Neuronal stem cell (in vitro differentiated cells): ENCODE measurements around the gene CYB561D2.
A peak's percentile ranks its signal among the peaks of the same experiment; 100 is the strongest.

ENCODE experiments used
- DNase-seq: peaks from one replicate; pipeline ENCODE4 v3.0.0-alpha.2; 2013; ENCODE audit warnings: low spot score
- H2AFZ ChIP-seq: one replicate; pipeline ENCODE4 v1.6.1; 2013; ENCODE audit warnings: mild to moderate bottlenecking, low read length, inconsistent platforms
- H2AK5ac ChIP-seq: 2 replicates; pipeline ENCODE4 v1.6.1; 2013; ENCODE audit warnings: low read depth, mild to moderate bottlenecking, inconsistent platforms, low read length, moderate library complexity, mixed read lengths
- H2BK120ac ChIP-seq: 2 replicates; pipeline ENCODE4 v1.6.1; 2013; ENCODE audit warnings: low read depth, mild to moderate bottlenecking, inconsistent platforms, low read length, moderate library complexity, mixed read lengths
- H2BK12ac ChIP-seq: one replicate; pipeline ENCODE4 v1.6.1; 2013; ENCODE audit warnings: low read length, inconsistent platforms
- H2BK15ac ChIP-seq: 2 replicates; pipeline ENCODE4 v1.6.1; 2013; ENCODE audit warnings: mild to moderate bottlenecking, low read length, inconsistent platforms, mixed read lengths
- H2BK5ac ChIP-seq: one replicate; pipeline ENCODE4 v1.6.1; 2013; ENCODE audit warnings: inconsistent platforms, mild to moderate bottlenecking, low read length, moderate library complexity
- H3K14ac ChIP-seq: one replicate; pipeline ENCODE4 v1.6.1; 2013; ENCODE audit warnings: low read length, inconsistent platforms
- H3K18ac ChIP-seq: 2 replicates; pipeline ENCODE4 v1.6.1; 2013; ENCODE audit warnings: low read length, inconsistent platforms
- H3K23ac ChIP-seq: 2 replicates; pipeline ENCODE4 v1.6.1; 2013; ENCODE audit warnings: low read depth, mild to moderate bottlenecking, mixed read lengths, low read length, inconsistent platforms; ENCODE audit not compliant: poor library complexity
- H3K27ac ChIP-seq: replicated peaks from 3 replicates; pipeline ENCODE4 v1.5.1; 2013; ENCODE audit warnings: low read length, inconsistent platforms
- H3K27me3 ChIP-seq, 3 experiments: 2 replicates each; pipeline ENCODE4 v1.6.1; 2013; ENCODE audit warnings: low read length in 3 of 3, mild to moderate bottlenecking in 2 of 3, inconsistent platforms in 1 of 3, low read depth in 1 of 3, mixed read lengths in 1 of 3, moderate library complexity in 1 of 3; ENCODE audit not compliant: control insufficient read depth in 3 of 3, insufficient read depth in 3 of 3
- H3K36me3 ChIP-seq, 2 donors: replicated peaks in 1 of 2; 2 replicates each; pipeline ENCODE4 v1.6.1; 2013; ENCODE audit warnings: low read length in 2 of 2; ENCODE audit not compliant: control insufficient read depth in 2 of 2, insufficient read depth in 2 of 2
- H3K4ac ChIP-seq: 2 replicates; pipeline ENCODE4 v1.6.1; 2013; ENCODE audit warnings: inconsistent platforms, mild to moderate bottlenecking, low read length, moderate library complexity
- H3K4me1 ChIP-seq, 2 donors: 1 replicate in 1 of 2; 2 replicates in 1 of 2; pipeline ENCODE4 v1.6.1; 2013; ENCODE audit warnings: low read length in 2 of 2, low read depth in 1 of 2; ENCODE audit not compliant: control insufficient read depth in 2 of 2, insufficient read depth in 1 of 2
- H3K4me2 ChIP-seq: one replicate; pipeline ENCODE4 v1.6.1; 2013; ENCODE audit warnings: mild to moderate bottlenecking, low read length, inconsistent platforms; ENCODE audit not compliant: insufficient read depth, poor library complexity, severe bottlenecking
- H3K4me3 ChIP-seq, 2 donors: 2 replicates each; pipeline ENCODE4 v1.5.1; 2013; ENCODE audit warnings: low read length in 2 of 2, mild to moderate bottlenecking in 2 of 2, inconsistent platforms in 1 of 2, moderate library complexity in 1 of 2
- H3K79me1 ChIP-seq: one replicate; pipeline ENCODE4 v1.6.1; 2013; ENCODE audit warnings: low read depth, mild to moderate bottlenecking, inconsistent platforms, low read length, moderate library complexity
- H3K9ac ChIP-seq: one replicate; pipeline ENCODE4 v1.6.1; 2013; ENCODE audit warnings: mild to moderate bottlenecking, low read depth, low read length, inconsistent platforms; ENCODE audit not compliant: poor library complexity
- H3K9me3 ChIP-seq, 2 donors: replicated peaks in 1 of 2; 2 replicates each; pipeline versions ENCODE3 to v1.6.1; 2013; ENCODE audit warnings: low read length in 2 of 2, mild to moderate bottlenecking in 2 of 2, inconsistent platforms in 1 of 2, low read depth in 1 of 2, mixed read lengths in 1 of 2, moderate library complexity in 1 of 2; ENCODE audit not compliant: control insufficient read depth in 2 of 2, insufficient read depth in 1 of 2
- H4K8ac ChIP-seq: one replicate; pipeline ENCODE4 v1.6.1; 2013; ENCODE audit warnings: low read depth, mild to moderate bottlenecking, inconsistent platforms, low read length, moderate library complexity
- H4K91ac ChIP-seq: one replicate; pipeline ENCODE4 v1.6.1; 2013; ENCODE audit warnings: low read length, low read depth, mild to moderate bottlenecking, inconsistent platforms; ENCODE audit not compliant: poor library complexity
- WGBS, 2 donors: extraction: QIAGEN DNeasy Blood & Tissue Kit; methylation state at CpG; one replicate each; pipeline ENCODE4 v1.1.7; 2013; ENCODE audit warnings: missing lambda C conversion rate in 2 of 2, mixed read lengths in 1 of 2; ENCODE audit not compliant: insufficient read length in 2 of 2, insufficient replicate concordance in 1 of 2; ENCODE audit errors: extremely low coverage in 2 of 2; 5-methylcytosine and 5-hydroxymethylcytosine counted together

The CYB561D2 gene

GRCh38 chr3:50371133-50371685 lies 20.5 kb downstream of the CYB561D2 start:
- H3K23ac ChIP-seq = no peak overlapping the region
- peak overlapping the region; percentile 42 for H2AK5ac ChIP-seq
- H3K4me2 ChIP-seq = no peak overlapping the region
- H3K4me1 ChIP-seq = peaks cover 35 to 39% of the 10 kb centered on the region in 2 donors
- peak overlapping the region; percentile 16 for H2AFZ ChIP-seq
- peak overlapping the region; percentile 98 for H2BK15ac ChIP-seq
- H3K27ac ChIP-seq = no peak overlapping the region
- no peak overlapping the region for H2BK120ac ChIP-seq
- no peak for DNase-seq
- H2BK12ac ChIP-seq = no peak overlapping the region
- peaks cover 0 to 37% (median 2%) of the 10 kb centered on the region in 3 experiments for H3K27me3 ChIP-seq
- H3K4ac ChIP-seq = no peak overlapping the region
- no peak overlapping the region for H3K9ac ChIP-seq
- H2BK5ac ChIP-seq = peak overlapping the region; percentile 7
- H3K79me1 ChIP-seq = peaks cover 3% of the 10 kb centered on the region
- peaks cover 0 to 1% of the 10 kb centered on the region in 2 donors for H3K36me3 ChIP-seq
- H3K4me3 ChIP-seq = no peak overlapping the region
- no peak overlapping the region for H3K14ac ChIP-seq
- H4K91ac ChIP-seq = no peak overlapping the region
- no peak overlapping the region for H3K18ac ChIP-seq
- no peak overlapping the region for H4K8ac ChIP-seq
- WGBS, 2 donors = no CpG with 5 or more reads among the region's 3 CpGs
- peaks cover 0 to 2% of the 10 kb centered on the region in 2 donors for H3K9me3 ChIP-seq

GRCh38 chr3:50372349-50372748 lies 21.7 kb downstream of the CYB561D2 start:
- Histone ChIP-seq H2BK15ac (peak overlapping the region; percentile 98), H4K8ac (no peak overlapping the region), H3K23ac (no peak overlapping the region), H3K9ac (peak overlapping the region; percentile 70), H3K27ac (peak overlapping the region; percentile 42), H3K36me3 (peaks cover 0 to 1% of the 10 kb centered on the region in 2 donors), H3K4me1 (peaks cover 35 to 39% of the 10 kb centered on the region in 2 donors), H3K4ac (peak overlapping the region; percentile 84), H3K9me3 (peaks cover 0 to 2% of the 10 kb centered on the region in 2 donors), H4K91ac (no peak overlapping the region), H2BK5ac (peak overlapping the region; percentile 99), H3K27me3 (peaks cover 0 to 25% (median 0%) of the 10 kb centered on the region in 3 experiments), H2BK12ac (peak overlapping the region; percentile 99), H3K79me1 (peaks cover 3% of the 10 kb centered on the region), H2BK120ac (no peak overlapping the region), H3K4me3 (no peak overlapping the region), H3K4me2 (no peak overlapping the region), H2AK5ac (peak overlapping the region; percentile 42), H2AFZ (no peak overlapping the region), H3K18ac (peak overlapping the region; percentile 96), H3K14ac (no peak overlapping the region)
- no peak for DNase-seq
- no CpG with 5 or more reads among the region's 8 CpGs for WGBS, 2 donors

GRCh38 chr3:50373146-50374051 lies 22.7 kb downstream of the CYB561D2 start:
- no peak overlapping the region for H3K9ac ChIP-seq
- no peak overlapping the region for H3K4ac ChIP-seq
- H3K79me1 ChIP-seq = peaks cover 4% of the 10 kb centered on the region
- WGBS, 2 donors = no CpG with 5 or more reads among the region's 12 CpGs
- no peak overlapping the region for H4K91ac ChIP-seq
- no peak overlapping the region for H2BK120ac ChIP-seq
- peak overlapping the region; percentile 18 for H2BK12ac ChIP-seq
- peak overlapping the region; percentile 78 for H3K14ac ChIP-seq
- H4K8ac ChIP-seq = peak overlapping the region; percentile 78
- H3K4me1 ChIP-seq = peaks cover 35 to 39% of the 10 kb centered on the region in 2 donors
- H3K9me3 ChIP-seq = peaks cover 0 to 2% of the 10 kb centered on the region in 2 donors
- peaks cover 0 to 20% (median 0%) of the 10 kb centered on the region in 3 experiments for H3K27me3 ChIP-seq
- H2AFZ ChIP-seq = no peak overlapping the region
- no peak overlapping the region for H3K4me3 ChIP-seq
- H3K4me2 ChIP-seq = no peak overlapping the region
- H2BK5ac ChIP-seq = no peak overlapping the region
- H3K18ac ChIP-seq = peak overlapping the region; percentile 95
- no peak overlapping the region for H2BK15ac ChIP-seq
- peak overlapping the region; percentile 61 for H3K27ac ChIP-seq
- no peak overlapping the region for H3K23ac ChIP-seq
- peaks cover 0 to 3% of the 10 kb centered on the region in 2 donors for H3K36me3 ChIP-seq
- H2AK5ac ChIP-seq = peak overlapping the region; percentile 95
- no peak for DNase-seq
